NB4 (cell line): ENCODE data around the gene TFCP2L1.

ENCODE experiments used
- POLR2A ChIP-seq: IDR thresholded peaks from 2 replicates; pipeline ENCODE4 v1.6.1; 2011; ENCODE audit warnings: mild to moderate bottlenecking; ENCODE audit not compliant: insufficient read length; ENCODE audit errors: extremely low read depth
- TF ChIP-seq, protein P1 (sequence below): IDR thresholded peaks from one replicate; pipeline ENCODE4 v1.5.1; 2012; ENCODE audit warnings: low read depth, low read length

DNA sequence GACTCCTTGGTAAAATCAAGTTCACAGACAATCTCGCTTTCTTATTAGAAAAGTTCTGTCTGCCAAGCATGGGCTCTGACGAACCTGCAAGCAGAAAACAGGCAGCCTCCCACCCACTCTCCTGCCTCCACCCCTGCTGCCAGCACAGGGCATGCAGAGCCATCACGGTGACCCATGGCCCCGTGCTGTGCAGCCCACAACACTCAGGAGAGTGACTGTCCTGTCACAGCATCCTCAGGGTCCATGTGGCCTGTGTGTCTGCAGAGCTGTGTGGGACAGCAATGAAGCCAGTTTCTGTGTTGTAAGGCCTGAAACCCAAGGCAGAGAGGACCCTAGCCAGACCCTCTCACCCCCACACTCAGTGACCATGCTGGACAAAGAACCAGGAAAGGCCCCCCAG lies 46.2 kb downstream of the TFCP2L1 start:
- TF ChIP-seq, protein P1, sequence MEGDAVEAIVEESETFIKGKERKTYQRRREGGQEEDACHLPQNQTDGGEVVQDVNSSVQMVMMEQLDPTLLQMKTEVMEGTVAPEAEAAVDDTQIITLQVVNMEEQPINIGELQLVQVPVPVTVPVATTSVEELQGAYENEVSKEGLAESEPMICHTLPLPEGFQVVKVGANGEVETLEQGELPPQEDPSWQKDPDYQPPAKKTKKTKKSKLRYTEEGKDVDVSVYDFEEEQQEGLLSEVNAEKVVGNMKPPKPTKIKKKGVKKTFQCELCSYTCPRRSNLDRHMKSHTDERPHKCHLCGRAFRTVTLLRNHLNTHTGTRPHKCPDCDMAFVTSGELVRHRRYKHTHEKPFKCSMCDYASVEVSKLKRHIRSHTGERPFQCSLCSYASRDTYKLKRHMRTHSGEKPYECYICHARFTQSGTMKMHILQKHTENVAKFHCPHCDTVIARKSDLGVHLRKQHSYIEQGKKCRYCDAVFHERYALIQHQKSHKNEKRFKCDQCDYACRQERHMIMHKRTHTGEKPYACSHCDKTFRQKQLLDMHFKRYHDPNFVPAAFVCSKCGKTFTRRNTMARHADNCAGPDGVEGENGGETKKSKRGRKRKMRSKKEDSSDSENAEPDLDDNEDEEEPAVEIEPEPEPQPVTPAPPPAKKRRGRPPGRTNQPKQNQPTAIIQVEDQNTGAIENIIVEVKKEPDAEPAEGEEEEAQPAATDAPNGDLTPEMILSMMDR = no peak
- TF ChIP-seq POLR2A = no peak
